GM13977 (cell line): Measurements from ENCODE around the gene SEC16A.

ENCODE experiments used
- DNase-seq: peaks from one replicate; pipeline ENCODE4 v3.0.0; 2012; ENCODE audit warnings: low spot score
- CTCF ChIP-seq: IDR thresholded peaks from 2 replicates; pipeline ENCODE4 v1.5.1; 2012; ENCODE audit warnings: mild to moderate bottlenecking, control low read depth; ENCODE audit not compliant: insufficient read depth; ENCODE audit errors: extremely low read depth, missing control alignments
- in situ Hi-C: fragments of 300-500 bp; cut with MboI; formaldehyde crosslinking; loops from one replicate; pipeline ENCODE4 v1.12.0; 2022; ENCODE audit warnings: low sequenced_read_pairs, low pct_unique_long_range_greater_than_20kb, mixed read lengths, inconsistent platforms; ENCODE audit not compliant: unreplicated experiment

SEC16A gene

GRCh38 chr9:136423432-136424146 lies 59.3 kb downstream of the SEC16A start:
- TF ChIP-seq CTCF, result no peak
- in situ Hi-C loops, result no loop called here

GRCh38 chr9:136422876-136423275 lies 60.0 kb downstream of the SEC16A start:
- no peak for TF ChIP-seq CTCF
- DNase-seq, result no peak
- in situ Hi-C loops, result no loop called here

More at GRCh38 chr9:136423432-136424146, 59.3 kb downstream of the SEC16A start:
- DNase-seq, result no peak

- no peak for TF ChIP-seq CTCF
- no peak for DNase-seq
- in situ Hi-C loops, result no loop called here
Measured at GRCh38 chr9:136421791-136422190, 61.0 kb downstream of the SEC16A start.

- in situ Hi-C loops, result no loop called here
- TF ChIP-seq CTCF, result no peak
- DNase-seq, result no peak
Measured at GRCh38 chr9:136419092-136419420, 63.8 kb downstream of the SEC16A start.

- TF ChIP-seq CTCF, result no peak
- in situ Hi-C loops, result no loop called here
- no peak for DNase-seq
Measured at GRCh38 chr9:136418182-136419091, 64.4 kb downstream of the SEC16A start.

- no peak for DNase-seq
- TF ChIP-seq CTCF, result no peak
- in situ Hi-C loops, result no loop called here
Measured at GRCh38 chr9:136416914-136417313, 65.9 kb downstream of the SEC16A start.
